K562 (cell line): ENCODE results near the gene RPS6KA2. TPM values are rescaled to one million over a fixed set of nuclear protein-coding genes. Genes with fewer than 3 reads are reported as not detected.

Experiments used
- ATAC-seq: fragments of 200-7000 bp; cut with Tn5 transposase; 3 replicates; pipeline ENCODE4 v1.9.1; 2020; ENCODE audit warnings: moderate library complexity
- BruUV-seq: library from RNA; stranded (reverse); fragments of 400-500 nt; replicated peaks from 2 replicates; lab custom pipeline; 2021; lab: Mats Ljungman, UMichigan
- CTCF ChIA-PET: fragments of 300-600 bp; formaldehyde crosslinking; extraction: SDS; loops from one replicate; lab custom pipeline; 2021; ENCODE audit warnings: low intra/inter-chr PET ratio; lab: Yijun Ruan, JAX
- POLR2A ChIA-PET: fragments of 300-600, 350-650 bp; sonication (Branson Sonifier 250); formaldehyde crosslinking; extraction: SDS; loops from one replicate; lab custom pipeline; 2021; ENCODE audit warnings: antibody characterized with exemption, inconsistent platforms; lab: Yijun Ruan, JAX
- DNase-seq, 4 experiments: peaks; one replicate each; pipeline versions ENCODE4 v3.0.0 to v3.0.0-alpha.2; 2011 to 2018; ENCODE audit warnings: low spot score in 3 of 4, mixed read lengths in 3 of 4; ENCODE audit errors: extremely low read depth in 1 of 4
- FAIRE-seq: peaks from 2 replicates; lab custom pipeline; 2011; peaks lifted over from hg19 to GRCh38; lab: Jason Lieb, UNC
- H2AFZ ChIP-seq: 2 replicates; pipeline ENCODE4 v1.6.0; 2011; ENCODE audit warnings: low read depth, low read length, control low read depth, inconsistent platforms
- H3K27ac ChIP-seq: fragments of 200-600 bp; 3 replicates; pipeline ENCODE4 v1.8.0; 2011; ENCODE audit warnings: low read depth, mild to moderate bottlenecking, control low read depth, inconsistent platforms, low read length, moderate library complexity, mixed read lengths; ENCODE audit errors: extremely low read depth
- H3K27me3 ChIP-seq, 2 experiments: fragments of 300-600 bp in 1 of 2; 2 replicates in 1 of 2; 3 replicates in 1 of 2; pipeline versions ENCODE4 v1.6.0 to v1.8.0; 2011; ENCODE audit warnings: inconsistent platforms in 2 of 2, low read length in 2 of 2, mild to moderate bottlenecking in 1 of 2, mixed read lengths in 1 of 2, moderate library complexity in 1 of 2; ENCODE audit not compliant: control insufficient read depth in 2 of 2, insufficient read depth in 2 of 2
- H3K36me3 ChIP-seq: fragments of 300-600 bp; 3 replicates; pipeline ENCODE4 v1.8.0; 2011; ENCODE audit warnings: mild to moderate bottlenecking, low read length, inconsistent platforms; ENCODE audit not compliant: control insufficient read depth, insufficient read depth
- H3K4me1 ChIP-seq, 2 experiments: fragments of 200-600 bp in 1 of 2; replicated peaks in 1 of 2; 2 replicates in 1 of 2; 3 replicates in 1 of 2; pipeline versions ENCODE4 v1.5.1 to v1.8.0; 2011; ENCODE audit warnings: inconsistent platforms in 2 of 2, low read length in 2 of 2, mild to moderate bottlenecking in 1 of 2, mixed read lengths in 1 of 2, moderate library complexity in 1 of 2; ENCODE audit not compliant: control insufficient read depth in 2 of 2, insufficient read depth in 2 of 2
- H3K4me2 ChIP-seq: 2 replicates; pipeline ENCODE4 v1.6.1; 2011; ENCODE audit warnings: low read length, control low read depth, inconsistent platforms, mixed read lengths; ENCODE audit not compliant: insufficient read depth
- H3K4me3 ChIP-seq: fragments of 200-600 bp; sonication (generic), shearing (Covaris generic); 2 replicates; pipeline ENCODE4 v1.5.1; 2016; ENCODE audit warnings: control low read depth, inconsistent platforms
- H3K79me2 ChIP-seq: fragments of 200-600 bp; 3 replicates; pipeline ENCODE4 v1.8.0; 2011; ENCODE audit warnings: low read length, inconsistent platforms; ENCODE audit not compliant: control insufficient read depth, insufficient read depth
- H3K9ac ChIP-seq, 2 experiments: 2 replicates each; pipeline versions ENCODE4 v1.6.0 to v1.6.1; 2011; ENCODE audit warnings: low read depth in 2 of 2, low read length in 2 of 2, control low read depth in 1 of 2, inconsistent platforms in 1 of 2, mild to moderate bottlenecking in 1 of 2, mixed read lengths in 1 of 2; ENCODE audit not compliant: insufficient read depth in 1 of 2
- H3K9me1 ChIP-seq: one replicate; pipeline ENCODE4 v1.6.0; 2011; ENCODE audit warnings: inconsistent platforms, mild to moderate bottlenecking, low read length, moderate library complexity; ENCODE audit not compliant: control insufficient read depth, insufficient read depth
- H3K9me3 ChIP-seq: replicated peaks from 2 replicates; pipeline ENCODE4 v1.5.1; 2011; ENCODE audit warnings: low read depth, low read length, inconsistent platforms; ENCODE audit not compliant: control insufficient read depth, insufficient read depth
- H4K20me1 ChIP-seq: replicated peaks from 2 replicates; pipeline ENCODE4 v1.6.1; 2011; ENCODE audit warnings: low read length, inconsistent platforms, mixed read lengths; ENCODE audit not compliant: control insufficient read depth, insufficient read depth
- ADNP ChIP-seq: fragments of 200-800 bp; sonication (Bioruptor generic); IDR thresholded peaks from 2 replicates; pipeline ENCODE4 v1.6.1; 2016; ENCODE audit warnings: missing genetic modification characterization, missing compliant biosample characterization
- DIDO1 ChIP-seq: fragments of 450-650 bp; IDR thresholded peaks from 2 replicates; pipeline ENCODE4 v1.6.1; 2016; ENCODE audit warnings: low read depth, missing biosample characterization, missing genetic modification characterization
- HDAC2 ChIP-seq: fragments of 450-650 bp; IDR thresholded peaks from 2 replicates; pipeline ENCODE4 v1.6.1; 2016; ENCODE audit warnings: mild to moderate bottlenecking
- JUND ChIP-seq, 2 experiments: IDR thresholded peaks; 2 replicates in 1 of 2; 3 replicates in 1 of 2; pipeline ENCODE4 v1.6.1; 2011; ENCODE audit warnings: borderline replicate concordance in 2 of 2, low read depth in 2 of 2, low read length in 2 of 2, improper control_type of control experiment in 1 of 2, missing biosample characterization in 1 of 2, missing genetic modification characterization in 1 of 2, missing genetic modification reagents in 1 of 2
- PRMT5 ChIP-seq: sonication (generic); formaldehyde crosslinking; IDR thresholded peaks from 2 replicates; pipeline ENCODE4 v1.5.0; 2020; ENCODE audit warnings: missing genetic modification reagents
- SRSF9 ChIP-seq: fragments of 200-400 bp; formaldehyde crosslinking; IDR thresholded peaks from 2 replicates; pipeline ENCODE4 v1.6.1; 2017; ENCODE audit warnings: low read depth, low read length, borderline replicate concordance
- VEZF1 ChIP-seq: fragments of 200-800 bp; sonication (Bioruptor generic); IDR thresholded peaks from 2 replicates; pipeline ENCODE4 v1.6.1; 2017; ENCODE audit warnings: missing genetic modification characterization, missing compliant biosample characterization
- ZBTB34 ChIP-seq: fragments of 250-450 bp; sonication (Bioruptor Pico); IDR thresholded peaks from 2 replicates; pipeline ENCODE4 v1.8.0; 2021; ENCODE audit warnings: mild to moderate bottlenecking, moderate library complexity
- ZC3H8 ChIP-seq: fragments of 450-650 bp; IDR thresholded peaks from 2 replicates; pipeline ENCODE4 v1.6.1; 2017
- ZFP30 ChIP-seq: fragments of 250-450 bp; sonication (Bioruptor Pico); IDR thresholded peaks from 2 replicates; pipeline ENCODE4 v1.8.0; 2022; ENCODE audit warnings: moderate library complexity, mild to moderate bottlenecking, inconsistent platforms, borderline replicate concordance
- ZKSCAN1 ChIP-seq: fragments of 150-350 bp; IDR thresholded peaks from 2 replicates; pipeline ENCODE4 v1.6.1; 2016; ENCODE audit warnings: low read depth, low read length
- ZNF134 ChIP-seq: fragments of 250-450 bp; sonication (Bioruptor Pico); conservative IDR thresholded peaks from 2 replicates; pipeline ENCODE4 v1.4.0; 2020
- ZNF280B ChIP-seq: fragments of 250-450 bp; sonication (Bioruptor Pico); IDR thresholded peaks from 2 replicates; pipeline ENCODE4 v1.5.1; 2021; ENCODE audit warnings: mild to moderate bottlenecking
- WGBS: fragments of 100-300 bp; shearing (Covaris generic); methylation state at CpG from one replicate; pipeline ENCODE4 v1.1.6; 2016; ENCODE audit warnings: low coverage, mixed read lengths; ENCODE audit not compliant: insufficient coverage; ENCODE audit errors: missing lambda C conversion rate; 5-methylcytosine and 5-hydroxymethylcytosine counted together
- in situ Hi-C: fragments of 300-500 bp; cut with MboI; formaldehyde crosslinking; loops from 4 replicates; pipeline ENCODE4 v1.15.0; 2018; ENCODE audit warnings: inconsistent platforms, mixed read lengths
- intact Hi-C: fragments of 100-400 bp; cut with micrococcal nuclease; formaldehyde crosslinking; loops from 2 replicates; pipeline ENCODE4 v1.14.2; 2022
- polyA plus RNA-seq, 8 experiments: library from polyadenylated mRNA; depleted of rRNA in 4 of 8; stranded (reverse) in 5 of 8; unstranded in 3 of 8; fragments of >200 nt; fragmentation: Nextera tagmentation in 2 of 8; fragmentation: Illumina TruSeq in 1 of 8; extraction: Ambion mirVana in 2 of 8; extraction: Trizol in 1 of 8; gene quantifications; 2 replicates each; pipeline versions ENCODE4 v1.2.1 to v1.2.3, GENCODE V29; 2011 to 2014; ENCODE audit warnings: inconsistent platforms in 1 of 8, missing spikeins in 1 of 8
- total RNA-seq, 7 experiments: library from RNA; depleted of rRNA in 6 of 7; stranded (reverse); fragments of >200 nt in 6 of 7; fragmentation: Illumina TruSeq in 2 of 7; extraction: Trizol in 2 of 7; gene quantifications; 2 replicates each; pipeline versions ENCODE4 v1.2.1 to v1.2.3, GENCODE V29; 2011 to 2021; ENCODE audit warnings: low replicate concordance in 1 of 7
- TF ChIP-seq, protein P1 (sequence below): fragments of 450-650 bp; formaldehyde crosslinking; conservative IDR thresholded peaks from 2 replicates; pipeline ENCODE4 v1.4.0; 2022; ENCODE audit warnings: mild to moderate bottlenecking, missing genetic modification characterization
- TF ChIP-seq, protein P2 (sequence below): sonication (generic); formaldehyde crosslinking; IDR thresholded peaks from 2 replicates; pipeline ENCODE4 v1.8.1; 2022; ENCODE audit warnings: missing genetic modification reagents

RPS6KA2 gene
- total and polyA plus RNA-seq, 9 of the 15 experiments (the other 6 are each of a cell fraction or from before 2014, with no cell fraction given), result 0.29 to 1.00 (median 0.53) TPM

GRCh38 chr6:166424431-166424830 lies 202.6 kb downstream of the RPS6KA2 start (continued):
- TF ChIP-seq ZNF280B (CRISPR knock-in tag) (no peak), SRSF9 (no peak), ZKSCAN1 (no peak), ZFP30 (no peak), ADNP (no peak), HDAC2 (no peak)

DNA sequence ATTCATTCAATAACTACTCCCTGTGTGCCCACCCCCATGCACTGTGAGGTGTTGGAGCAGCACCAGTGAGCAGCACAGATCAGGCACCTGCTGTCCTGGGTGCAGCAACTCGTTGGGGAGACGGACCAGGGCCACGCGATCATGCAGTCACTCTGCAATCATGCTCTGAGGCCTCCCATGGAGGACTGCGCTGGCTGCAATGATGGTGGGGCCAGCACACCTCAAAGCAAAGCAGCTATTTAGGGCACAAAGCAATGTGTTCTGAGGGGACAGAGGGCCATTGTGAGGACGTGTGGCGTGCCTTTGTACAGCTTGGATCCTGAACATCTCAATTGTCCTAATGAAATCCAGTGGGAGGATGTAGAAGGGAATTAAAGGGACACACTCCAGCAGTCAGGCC lies 203.3 kb downstream of the RPS6KA2 start:
- FAIRE-seq, result no peak
- DNase-seq, result no peak
- in situ Hi-C loops (no loop called here), intact Hi-C loops (no loop called here)
- BruUV-seq, result no TSS peak
- no peaks in the 10 kb centered on the region for H3K79me2 ChIP-seq
- ChIA-PET CTCF (no interaction called here), POLR2A (interaction anchor here (0.7 kb wide), 1 partner anchor 11 kb away, joined by 3 read pairs; no protein-coding TSS in a partner anchor)
- no peak overlapping the region for H3K27ac ChIP-seq
- WGBS, result 0% methylated on average over 7 of the region's 7 CpGs
- H3K9ac ChIP-seq, result no peak overlapping the region
- H3K4me1 ChIP-seq, result no peaks in the 10 kb centered on the region
- no peak overlapping the region for H3K4me3 ChIP-seq
- no peaks in the 10 kb centered on the region for H3K36me3 ChIP-seq
- no peaks in the 10 kb centered on the region for H3K9me3 ChIP-seq
- H3K9me1 ChIP-seq, result no peaks in the 10 kb centered on the region
- H3K4me2 ChIP-seq, result no peak overlapping the region
- ATAC-seq, result no peak
- no peak overlapping the region for H2AFZ ChIP-seq
- H4K20me1 ChIP-seq, result 0 out of 2 replicates have a peak, but pooled peaks cover 4% of the 10 kb centered on the region
- H3K27me3 ChIP-seq, result peaks cover 49 to 60% of the 10 kb centered on the region in 2 experiments
- TF ChIP-seq DIDO1 (tag), result no peak
- no peak for TF ChIP-seq ZBTB34 (CRISPR knock-in tag)
- no peak for TF ChIP-seq JUND (IDR thresholded peaks at IDR 0.05; ENCODE audit: borderline replicate concordance, low read depth, low read length)
- TF ChIP-seq JUND (tag; IDR thresholded peaks at IDR 0.05; ENCODE audit: borderline replicate concordance, low read depth, low read length), result no peak
- TF ChIP-seq ZC3H8, result no peak
- TF ChIP-seq, protein P1, sequence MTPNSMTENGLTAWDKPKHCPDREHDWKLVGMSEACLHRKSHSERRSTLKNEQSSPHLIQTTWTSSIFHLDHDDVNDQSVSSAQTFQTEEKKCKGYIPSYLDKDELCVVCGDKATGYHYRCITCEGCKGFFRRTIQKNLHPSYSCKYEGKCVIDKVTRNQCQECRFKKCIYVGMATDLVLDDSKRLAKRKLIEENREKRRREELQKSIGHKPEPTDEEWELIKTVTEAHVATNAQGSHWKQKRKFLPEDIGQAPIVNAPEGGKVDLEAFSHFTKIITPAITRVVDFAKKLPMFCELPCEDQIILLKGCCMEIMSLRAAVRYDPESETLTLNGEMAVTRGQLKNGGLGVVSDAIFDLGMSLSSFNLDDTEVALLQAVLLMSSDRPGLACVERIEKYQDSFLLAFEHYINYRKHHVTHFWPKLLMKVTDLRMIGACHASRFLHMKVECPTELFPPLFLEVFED, result no peak
- no peak for TF ChIP-seq ZNF134 (CRISPR knock-in tag)
- TF ChIP-seq, protein P2, sequence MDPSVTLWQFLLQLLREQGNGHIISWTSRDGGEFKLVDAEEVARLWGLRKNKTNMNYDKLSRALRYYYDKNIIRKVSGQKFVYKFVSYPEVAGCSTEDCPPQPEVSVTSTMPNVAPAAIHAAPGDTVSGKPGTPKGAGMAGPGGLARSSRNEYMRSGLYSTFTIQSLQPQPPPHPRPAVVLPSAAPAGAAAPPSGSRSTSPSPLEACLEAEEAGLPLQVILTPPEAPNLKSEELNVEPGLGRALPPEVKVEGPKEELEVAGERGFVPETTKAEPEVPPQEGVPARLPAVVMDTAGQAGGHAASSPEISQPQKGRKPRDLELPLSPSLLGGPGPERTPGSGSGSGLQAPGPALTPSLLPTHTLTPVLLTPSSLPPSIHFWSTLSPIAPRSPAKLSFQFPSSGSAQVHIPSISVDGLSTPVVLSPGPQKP (CRISPR knock-in tag), result no peak
- TF ChIP-seq VEZF1 (CRISPR knock-in tag), result no peak
- no peak for TF ChIP-seq PRMT5 (CRISPR knock-in tag)
